NCI-H524 (cell line): Measurements from ENCODE around the gene CTNND2.
"Not testable (repeated sequence)": the region's sequence is repeated elsewhere in the genome, so short reads cannot be mapped to it uniquely, and the experiment has no call there.

ENCODE experiments used
- DNase-seq, 2 experiments: peaks; one replicate each; lab custom pipeline; 2025; lab: John Stamatoyannopoulos, UW

CTNND2 gene

DNA sequence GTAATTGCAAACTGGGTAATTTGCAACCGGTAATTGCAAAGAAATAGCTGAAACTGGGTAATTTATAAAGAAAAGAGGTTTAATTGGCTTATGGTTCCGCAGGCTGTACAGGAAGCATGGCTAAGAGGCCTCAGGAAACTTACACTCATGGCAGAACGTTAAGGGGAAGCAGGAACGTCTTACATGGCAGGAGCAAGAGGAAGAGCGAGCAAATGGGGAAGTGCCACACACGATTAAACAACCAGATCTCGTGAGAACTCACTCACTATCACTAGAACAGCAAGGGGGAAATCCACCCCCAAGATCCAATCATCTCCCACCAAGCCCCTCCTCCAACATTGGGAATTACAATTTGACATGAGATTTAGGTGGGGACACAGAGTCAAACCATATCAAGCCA, 590.6 kb downstream of the CTNND2 start:
- DNase-seq: not testable (repeated sequence)

GRCh38 chr5:11311731-11312130, 592.5 kb downstream of the CTNND2 start:
- DNase-seq: no peak

GRCh38 chr5:11311272-11311671, 593.0 kb downstream of the CTNND2 start:
- no peak for DNase-seq

GRCh38 chr5:11310158-11310557, 594.1 kb downstream of the CTNND2 start:
- DNase-seq: no peak

GRCh38 chr5:11306365-11306764, 597.9 kb downstream of the CTNND2 start:
- DNase-seq: no peak

GRCh38 chr5:11305245-11305644, 599.0 kb downstream of the CTNND2 start:
- DNase-seq: no peak

DNA sequence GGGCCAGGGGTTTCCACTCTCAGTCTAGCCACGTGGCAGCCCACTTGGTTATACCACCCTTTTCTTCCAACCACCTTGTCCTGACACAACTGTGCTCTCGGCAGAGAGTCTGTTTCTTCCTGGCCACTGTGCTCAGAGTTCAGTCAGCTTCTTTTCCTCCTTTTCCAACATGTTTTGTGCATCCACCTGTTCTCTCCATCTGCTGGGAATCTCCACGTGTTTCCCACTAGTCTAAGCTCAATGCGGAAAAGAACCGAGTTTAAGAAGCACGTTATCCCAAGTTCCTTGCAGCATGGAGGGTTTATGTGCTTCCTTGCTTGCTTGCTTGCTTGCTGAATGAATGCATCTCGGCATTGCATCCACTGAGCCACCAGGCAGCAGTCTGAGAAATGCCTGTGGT, 599.6 kb downstream of the CTNND2 start:
- DNase-seq: no peak

GRCh38 chr5:11302663-11303062, 601.6 kb downstream of the CTNND2 start:
- DNase-seq: peak in 1 of 2 experiments; percentile 18

GRCh38 chr5:11301171-11301570, 603.1 kb downstream of the CTNND2 start:
- DNase-seq: no peak

- no peak for DNase-seq
Observed at GRCh38 chr5:11300736-11301135, 603.5 kb downstream of the CTNND2 start.

- no peak for DNase-seq
Observed at GRCh38 chr5:11298877-11299276, 605.4 kb downstream of the CTNND2 start.

GRCh38 chr5:11293523-11293922, 610.7 kb downstream of the CTNND2 start:
- no peak for DNase-seq

DNA sequence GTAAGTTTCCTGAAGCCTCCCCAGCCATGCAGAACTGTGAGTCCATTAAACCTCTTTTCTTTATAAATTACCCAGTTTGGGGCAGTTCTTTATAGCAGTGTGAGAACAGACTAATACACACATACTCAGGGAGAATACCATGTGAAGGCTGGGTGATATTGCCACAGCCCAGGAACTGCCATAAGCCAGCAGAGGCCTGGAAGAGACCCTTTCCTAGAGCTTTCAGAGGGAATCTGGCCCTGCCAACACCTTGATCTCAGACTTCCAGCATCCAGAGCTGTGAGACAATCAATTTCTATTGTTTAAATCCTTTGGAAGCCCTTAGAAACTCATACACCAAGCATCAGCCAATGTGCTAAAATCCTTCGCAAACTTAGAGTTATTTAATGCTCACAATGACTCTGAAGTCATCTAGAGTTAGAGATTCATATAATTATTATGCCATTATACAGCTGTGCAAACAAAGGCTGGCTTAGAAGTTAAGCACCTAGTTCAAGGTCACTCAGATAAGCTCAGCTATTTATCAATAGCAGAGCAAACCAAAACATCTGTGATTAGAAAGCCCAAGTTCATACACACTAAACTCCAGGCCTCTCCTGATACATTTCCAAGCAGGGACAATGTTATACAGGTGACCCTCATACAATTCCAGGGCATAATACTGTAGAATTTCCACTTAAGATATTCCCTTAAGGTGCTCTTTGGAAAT, 611.4 kb downstream of the CTNND2 start:
- DNase-seq: no peak

- no peak for DNase-seq
Observed at GRCh38 chr5:11289733-11290132, 614.5 kb downstream of the CTNND2 start.

DNA sequence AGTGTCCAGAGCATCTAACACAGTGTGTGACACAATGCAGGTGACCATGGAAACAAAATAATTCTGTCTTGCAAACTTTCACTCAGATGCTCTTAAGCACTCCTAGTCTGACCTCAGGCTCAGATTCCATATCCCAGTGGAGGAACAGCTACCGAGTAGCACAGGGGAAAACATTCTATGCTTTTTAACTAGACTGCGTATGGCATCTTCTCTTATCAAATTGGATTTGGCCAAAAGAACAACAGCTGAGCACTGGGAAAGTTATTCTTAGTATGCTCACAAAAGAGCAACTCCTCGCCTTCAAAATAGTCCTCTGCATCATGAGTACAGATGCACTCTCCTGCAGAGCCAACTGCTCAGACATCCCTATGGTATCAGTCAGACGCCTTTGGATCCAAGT, 615.0 kb downstream of the CTNND2 start:
- no peak for DNase-seq

DNA sequence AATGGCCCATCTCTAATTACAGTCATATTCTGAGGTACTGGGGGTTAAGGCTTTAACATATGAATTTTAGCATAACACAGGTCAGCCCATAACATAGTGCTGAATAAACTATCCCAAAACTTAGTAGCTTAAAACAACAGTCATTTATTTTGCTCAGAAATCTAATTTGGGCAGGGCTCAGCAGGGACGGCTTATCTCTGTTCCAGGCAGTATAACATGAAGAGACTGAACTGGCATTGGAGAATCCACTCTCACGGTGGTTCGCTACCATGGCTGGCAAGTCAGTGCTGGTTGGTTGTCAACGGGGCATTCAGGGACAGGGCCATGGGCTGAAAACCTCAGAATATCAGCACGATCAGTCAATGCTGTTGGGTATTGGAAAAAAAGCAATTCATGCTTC, 622.4 kb downstream of the CTNND2 start:
- no peak for DNase-seq

- DNase-seq: no peak
Observed at GRCh38 chr5:11277323-11277722, 626.9 kb downstream of the CTNND2 start.

- peak in 1 of 2 experiments; percentile 35 for DNase-seq
Observed at GRCh38 chr5:11273180-11273903, 630.9 kb downstream of the CTNND2 start.

DNA sequence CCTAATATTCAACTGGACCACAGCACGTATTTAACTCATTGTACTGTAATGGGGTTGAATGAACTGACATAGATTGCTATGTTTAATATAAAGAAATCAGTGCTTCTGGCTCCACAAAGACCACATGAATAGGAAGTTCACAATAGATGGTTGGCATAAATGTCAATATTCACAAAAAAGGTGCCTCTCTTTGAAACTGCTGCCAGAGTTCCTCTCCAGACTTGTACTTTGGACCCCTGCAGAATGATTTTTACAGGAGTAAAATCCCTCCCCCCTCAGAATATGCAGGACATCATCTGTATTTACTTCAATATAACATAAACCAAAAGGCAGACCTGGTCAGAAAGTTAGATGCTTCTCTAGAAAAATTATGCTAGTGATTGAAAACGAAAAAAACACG, 634.7 kb downstream of the CTNND2 start:
- DNase-seq: no peak

DNA sequence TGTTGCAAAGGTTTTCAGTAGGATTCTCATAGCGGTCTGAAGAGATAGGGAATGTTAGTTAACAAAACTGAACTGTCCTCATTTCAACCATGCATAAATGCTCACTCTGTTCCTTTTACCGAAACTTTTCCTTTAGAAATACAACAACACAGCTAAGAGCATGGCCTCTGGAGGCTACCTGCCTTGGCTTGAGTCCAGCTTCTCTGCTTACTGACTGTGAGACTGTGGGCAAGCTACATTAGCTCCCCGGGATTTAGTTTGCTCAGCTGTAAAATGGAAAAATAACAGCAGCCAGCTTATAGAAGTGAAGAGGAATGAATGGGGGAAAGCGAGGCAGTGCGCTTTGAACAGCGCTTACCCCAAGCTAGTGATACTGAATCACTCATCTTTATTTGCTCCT, 635.4 kb downstream of the CTNND2 start:
- DNase-seq: no peak

GRCh38 chr5:11266331-11266730, 637.9 kb downstream of the CTNND2 start:
- DNase-seq: no peak

- DNase-seq: no peak
Observed at GRCh38 chr5:11261241-11261640, 643.0 kb downstream of the CTNND2 start.

DNA sequence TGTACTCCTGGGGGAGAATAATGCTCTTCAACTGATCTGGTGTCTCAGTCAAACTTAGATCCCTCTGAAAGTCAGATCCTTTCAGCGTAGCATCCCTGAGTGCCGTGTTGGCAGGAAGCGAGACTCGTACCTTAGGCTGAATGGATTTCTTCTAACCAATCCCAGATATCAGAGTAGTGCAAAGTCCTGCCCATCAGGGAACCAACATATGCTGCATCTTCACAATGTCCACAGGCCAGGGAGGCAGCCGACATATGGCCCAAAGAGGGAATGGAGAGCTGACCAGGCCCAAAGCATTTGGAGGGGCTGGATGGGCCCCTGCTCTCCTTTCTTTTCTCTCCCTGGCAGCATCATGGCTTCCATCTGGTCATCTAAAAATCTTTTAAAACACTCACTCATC, 646.2 kb downstream of the CTNND2 start:
- DNase-seq: no peak

GRCh38 chr5:11252523-11252922, 651.7 kb downstream of the CTNND2 start:
- DNase-seq: no peak
